ENCODE measurements around the gene PTBP2.
A peak's percentile ranks its signal among the peaks of the same experiment; 100 is the strongest.
"Not testable (repeated sequence)": the region's sequence is repeated elsewhere in the genome, so short reads cannot be mapped to it uniquely, and the experiment has no call there.

The PTBP2 gene

DNA sequence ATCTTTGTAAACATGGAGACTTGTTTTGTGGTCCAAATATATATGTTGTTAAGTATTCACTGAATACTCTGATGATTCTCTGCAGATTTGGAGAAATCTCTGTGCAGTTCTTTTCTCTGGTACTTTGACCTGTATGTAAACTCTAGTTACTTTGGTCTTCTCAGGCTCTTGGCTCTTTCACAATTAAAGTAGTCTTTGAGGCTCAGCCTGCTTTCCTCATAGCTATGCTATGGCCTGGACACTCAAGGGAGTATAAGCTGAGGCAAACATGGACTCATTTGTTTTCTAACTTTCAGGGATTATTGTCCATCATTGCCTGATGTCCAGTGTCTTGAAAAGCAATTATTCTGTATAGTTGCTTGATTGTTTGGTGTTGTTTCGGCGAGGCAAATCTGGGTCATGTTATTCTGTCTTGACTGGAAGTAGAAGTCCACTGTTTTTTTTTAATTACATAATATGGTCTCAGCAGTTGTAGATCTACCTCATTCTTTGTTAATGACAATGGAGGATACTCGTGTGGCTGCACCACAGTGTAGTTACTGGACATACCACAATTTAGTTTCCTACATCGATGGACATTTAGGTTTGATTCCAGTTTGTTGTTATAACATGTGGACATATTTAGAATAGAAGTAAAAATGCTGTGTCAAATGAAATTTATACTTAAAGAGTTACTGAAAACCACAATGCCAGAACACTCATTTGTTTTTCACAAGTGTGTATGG is 9.2 kb downstream of the PTBP2 start:
- no peak for DNase-seq

DNA sequence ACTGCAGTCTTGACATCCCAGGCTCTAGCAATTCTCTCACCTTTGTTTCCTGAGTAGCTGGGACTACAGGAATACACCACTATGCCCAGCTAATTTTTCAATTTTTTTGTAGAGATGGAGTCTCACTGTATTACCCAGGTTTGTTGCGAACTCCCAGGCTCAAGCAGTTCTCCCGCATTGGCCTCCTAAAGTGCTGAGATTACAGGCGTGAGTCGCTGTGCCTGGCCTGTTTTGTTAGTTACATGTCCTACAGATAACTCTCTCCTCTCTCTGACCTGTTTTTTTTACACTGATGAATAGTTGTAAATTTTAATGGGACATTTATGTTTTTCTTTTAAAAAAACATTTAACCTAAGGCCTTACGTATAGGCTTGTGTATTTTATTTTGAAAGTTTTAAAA is 19.8 kb downstream of the PTBP2 start:
- no peak for DNase-seq

DNA sequence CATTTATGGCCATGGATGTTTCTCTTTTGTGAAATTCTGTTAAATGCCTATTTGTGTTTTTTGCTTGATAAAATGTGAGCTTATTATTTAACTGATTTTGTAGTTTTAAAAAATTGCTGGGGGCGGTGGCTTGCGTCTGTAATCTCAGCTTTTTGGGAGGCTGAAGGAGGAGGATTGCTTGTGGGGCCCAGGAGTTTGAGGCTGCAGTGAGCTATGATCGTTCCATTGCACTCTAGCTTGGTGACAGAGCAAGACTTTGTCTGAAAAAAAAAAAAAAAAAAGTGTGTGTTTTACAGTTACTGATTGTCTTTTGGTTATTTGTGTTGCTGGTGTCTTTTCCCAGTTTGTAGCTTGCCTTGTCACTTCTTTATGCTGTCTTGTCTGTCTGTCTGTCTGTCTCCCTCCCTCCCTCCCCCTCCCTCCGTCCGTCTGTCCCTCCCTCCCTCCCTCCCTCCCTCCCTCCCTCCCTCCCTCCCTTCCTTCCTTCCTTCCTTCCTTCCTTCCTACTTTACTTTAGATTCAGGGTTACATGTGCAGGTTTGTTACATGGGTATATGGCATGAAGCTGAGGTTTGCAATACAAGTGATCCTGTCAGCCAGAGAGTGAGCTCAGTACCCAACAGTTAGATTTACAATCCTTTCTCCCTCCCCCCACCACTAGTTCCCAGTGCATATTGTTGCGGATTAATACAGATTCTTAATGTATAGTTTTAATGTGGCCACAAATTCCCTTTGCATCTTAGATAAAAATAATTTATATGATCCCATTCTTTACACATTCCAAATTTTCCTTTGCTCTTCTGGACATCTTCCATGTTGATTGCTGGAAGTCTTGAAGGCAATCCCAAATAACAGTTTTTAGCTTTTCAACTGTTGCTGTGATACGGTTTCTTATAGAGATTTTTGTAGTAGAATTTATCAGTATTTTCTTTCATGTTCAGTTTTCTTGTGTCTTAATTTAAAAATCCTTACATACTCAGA is 25.1 kb downstream of the PTBP2 start:
- DNase-seq: no peak

DNA sequence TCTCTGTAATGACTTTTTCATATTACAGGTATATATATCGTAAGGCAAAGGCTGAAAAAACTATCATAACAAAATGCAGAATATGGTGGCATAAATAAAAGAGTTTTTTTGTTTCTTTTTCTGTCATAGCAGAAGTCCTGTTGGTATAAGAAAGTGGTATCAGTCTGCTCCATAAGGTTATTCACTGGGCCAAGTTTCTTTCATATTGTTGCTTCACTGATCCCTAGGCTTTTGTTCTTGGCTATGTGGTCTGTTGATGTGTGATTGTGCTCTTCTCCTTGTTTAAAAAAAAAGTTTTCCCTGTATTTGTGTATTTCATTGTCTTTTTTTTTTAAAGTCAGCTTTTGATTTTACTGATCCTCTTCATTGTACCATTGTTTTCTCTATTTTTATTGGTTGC is 26.0 kb downstream of the PTBP2 start:
- no peak for DNase-seq

DNA sequence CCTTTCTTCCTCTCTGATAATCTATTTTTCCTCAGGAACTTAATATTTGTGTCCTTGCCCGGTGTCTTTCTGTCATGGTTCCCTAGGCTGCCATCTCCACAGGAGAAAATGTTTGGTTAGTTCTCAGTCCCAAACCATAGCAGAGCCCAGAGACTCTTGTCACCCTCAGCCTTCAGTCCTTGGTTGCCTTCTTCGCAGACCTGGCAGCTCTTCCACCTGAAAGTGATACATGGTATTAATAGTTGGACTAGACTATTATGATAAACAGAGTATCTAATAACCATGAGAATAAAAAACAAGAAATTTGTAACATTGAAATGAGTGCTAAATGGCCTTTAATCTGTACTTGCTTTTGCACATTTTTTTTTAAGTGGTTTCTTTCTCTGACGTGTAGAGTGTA is 26.5 kb downstream of the PTBP2 start:
- DNase-seq: no peak

DNA sequence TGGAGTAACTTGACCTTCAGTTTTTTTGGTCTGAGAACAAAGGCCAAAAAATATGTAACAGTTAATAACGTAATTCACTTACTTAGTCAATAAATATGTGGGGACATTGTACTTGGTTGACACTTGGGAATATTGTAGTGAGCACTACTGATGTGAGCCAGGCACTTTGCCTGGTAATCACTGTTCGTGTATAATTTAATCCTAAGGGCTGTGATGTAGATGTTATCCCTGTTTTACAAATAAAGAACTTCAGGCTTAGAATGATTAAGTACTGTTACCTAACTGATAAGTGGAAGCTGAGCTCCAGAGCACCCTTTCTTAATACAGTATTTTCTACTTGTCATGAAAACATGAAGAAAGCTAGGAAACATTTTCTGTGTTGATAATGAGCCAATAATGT is 28.0 kb downstream of the PTBP2 start:
- DNase-seq: no peak

DNA sequence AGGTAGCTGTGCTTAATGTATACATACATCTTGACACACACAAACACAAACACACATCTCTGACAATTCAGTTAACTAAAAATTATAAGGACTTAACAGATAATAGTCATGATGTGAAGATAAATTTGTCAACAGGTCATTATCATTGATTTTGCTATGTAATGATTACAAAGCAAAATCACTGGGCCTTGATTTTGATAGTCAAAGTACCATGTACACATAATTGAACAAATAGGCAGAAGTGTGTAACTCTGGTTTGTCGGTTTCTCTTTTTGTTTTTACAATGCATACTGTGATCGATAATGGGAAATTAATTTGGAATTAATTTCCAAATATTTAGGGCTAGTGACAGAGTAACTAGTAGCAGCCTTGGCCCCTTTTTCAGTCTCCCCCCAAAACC is 30.8 kb downstream of the PTBP2 start:
- DNase-seq: no peak

DNA sequence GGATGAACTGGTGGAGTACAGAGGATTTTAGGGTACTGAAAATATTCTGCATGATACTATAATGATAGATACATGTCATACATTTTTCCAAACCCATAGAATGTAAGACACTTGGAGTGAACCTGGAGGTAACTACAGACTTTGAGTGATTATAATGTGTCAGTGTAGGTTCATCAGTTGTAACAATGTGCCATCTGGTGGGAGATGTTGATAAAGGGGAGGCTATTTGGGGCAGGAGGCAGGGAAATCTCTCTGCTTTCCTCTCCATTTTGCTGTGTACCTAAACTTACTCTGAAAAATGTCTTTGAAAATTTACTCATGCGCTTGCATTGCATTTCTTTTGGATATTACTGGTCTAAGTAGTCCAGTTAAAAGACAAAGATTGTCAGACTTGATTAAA is 35.2 kb downstream of the PTBP2 start:
- DNase-seq: no peak

DNA sequence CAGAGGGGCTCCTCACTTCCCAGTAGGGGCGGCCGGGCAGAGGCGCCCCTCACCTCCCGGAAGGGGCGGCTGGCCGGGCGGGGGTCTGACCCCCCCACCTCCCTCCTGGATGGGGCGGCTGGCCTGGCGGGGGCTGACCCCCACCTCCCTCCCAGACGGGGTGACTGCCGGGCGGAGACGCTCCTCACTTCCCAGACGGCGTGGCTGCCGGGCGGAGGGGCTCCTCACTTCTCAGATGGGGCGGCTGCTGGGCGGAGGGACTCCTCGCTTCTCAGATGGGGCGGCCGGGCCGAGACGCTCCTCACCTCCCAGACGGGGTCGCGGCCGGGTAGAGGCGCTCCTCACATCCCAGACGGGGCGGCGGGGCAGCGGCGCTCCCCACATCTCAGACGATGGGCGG is 41.0 kb downstream of the PTBP2 start:
- DNase-seq: not testable (repeated sequence)

DNA sequence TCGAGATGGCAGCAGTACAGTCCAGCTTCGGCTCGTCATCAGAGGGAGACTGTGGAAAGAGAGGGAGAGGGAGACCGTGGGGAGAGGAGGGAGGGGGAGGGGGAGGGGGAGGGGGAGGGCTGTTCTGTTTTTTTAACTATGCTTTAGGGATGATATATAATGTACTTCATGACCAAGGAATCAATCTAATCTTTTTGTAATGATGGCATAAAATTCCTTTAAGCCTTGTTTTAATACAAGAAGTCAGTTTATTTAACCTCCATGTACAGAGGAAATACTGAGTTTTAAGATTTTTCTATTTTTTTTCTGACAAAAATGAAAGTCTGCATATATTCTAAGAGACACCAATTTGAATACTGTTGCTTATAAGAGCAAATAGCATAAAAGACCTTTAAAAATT is 41.9 kb downstream of the PTBP2 start:
- DNase-seq: no peak

DNA sequence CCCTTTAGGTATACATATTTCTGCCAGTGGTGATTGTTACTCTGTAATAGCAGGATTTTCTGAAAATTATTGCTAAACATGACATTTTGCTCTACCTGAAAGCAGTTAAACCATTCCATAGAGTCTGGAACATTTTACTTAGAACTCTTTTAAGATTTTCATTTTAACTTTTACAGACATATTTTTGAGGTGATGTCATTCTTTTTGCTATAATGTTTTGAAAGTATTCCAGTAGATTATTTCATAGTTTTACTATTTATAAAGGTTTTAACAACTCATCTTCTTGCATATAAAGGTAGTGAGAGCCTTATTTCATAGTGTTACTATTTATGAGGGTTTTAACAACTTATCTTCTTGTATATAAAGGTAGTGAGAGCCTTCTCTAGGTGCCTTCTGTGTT is 42.9 kb downstream of the PTBP2 start:
- no peak for DNase-seq

DNA sequence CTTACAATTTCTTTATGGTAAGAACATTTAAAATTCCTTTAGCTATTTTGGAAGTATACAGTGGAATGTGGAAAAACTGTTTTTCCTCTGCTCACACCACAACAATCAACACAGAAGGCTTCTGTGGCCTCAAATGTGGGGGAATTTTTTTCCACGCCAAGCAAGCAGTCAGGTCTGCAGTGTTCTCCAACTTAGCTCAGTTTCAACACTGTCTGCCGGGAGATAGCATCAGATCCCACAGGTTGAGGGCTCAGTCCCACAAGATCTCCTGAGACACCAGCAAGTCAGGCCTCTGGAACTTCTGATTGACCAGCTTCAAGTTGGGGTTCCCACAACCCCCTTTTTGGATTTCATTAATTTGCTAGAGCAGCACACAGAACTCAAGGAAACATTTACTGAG is 50.3 kb downstream of the PTBP2 start:
- DNase-seq: no peak

DNA sequence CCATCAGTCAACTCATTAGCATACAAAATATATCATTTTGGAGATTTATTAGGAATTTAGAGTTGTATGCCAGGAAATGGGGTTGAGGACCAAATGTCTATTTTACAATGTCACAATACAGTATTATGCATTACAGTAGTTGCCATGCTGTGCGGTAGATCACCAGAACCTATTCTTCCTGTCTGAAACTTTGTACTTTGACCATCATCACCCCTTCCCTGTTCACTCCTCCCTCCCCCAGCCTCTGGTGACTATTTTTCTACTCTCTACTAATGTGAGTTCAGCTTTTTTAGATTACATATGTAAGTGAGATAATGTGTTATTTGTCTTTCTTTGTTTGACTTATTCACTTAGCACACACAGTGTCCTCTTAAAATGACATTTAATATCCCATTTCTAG is 50.8 kb downstream of the PTBP2 start:
- no peak for DNase-seq

DNA sequence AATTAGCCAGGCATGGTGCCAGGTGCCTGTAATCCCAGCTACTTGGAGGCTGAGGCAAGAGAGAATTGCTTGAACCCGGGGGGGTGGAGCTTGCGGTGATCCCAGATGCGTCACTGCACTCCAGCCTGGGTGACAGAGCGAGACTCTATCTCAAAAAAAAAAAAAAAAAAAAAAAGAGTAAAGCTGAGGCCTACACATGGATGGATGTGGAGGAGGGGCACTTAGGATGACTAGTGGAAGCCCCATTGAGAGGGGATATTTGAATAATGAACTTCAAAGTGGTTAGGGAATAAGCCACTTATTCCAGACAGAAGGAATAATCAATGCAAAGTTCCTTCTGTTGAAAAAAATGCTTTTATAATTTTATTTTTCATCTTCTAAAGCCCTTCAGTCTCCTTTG is 51.4 kb downstream of the PTBP2 start:
- DNase-seq: no peak

DNA sequence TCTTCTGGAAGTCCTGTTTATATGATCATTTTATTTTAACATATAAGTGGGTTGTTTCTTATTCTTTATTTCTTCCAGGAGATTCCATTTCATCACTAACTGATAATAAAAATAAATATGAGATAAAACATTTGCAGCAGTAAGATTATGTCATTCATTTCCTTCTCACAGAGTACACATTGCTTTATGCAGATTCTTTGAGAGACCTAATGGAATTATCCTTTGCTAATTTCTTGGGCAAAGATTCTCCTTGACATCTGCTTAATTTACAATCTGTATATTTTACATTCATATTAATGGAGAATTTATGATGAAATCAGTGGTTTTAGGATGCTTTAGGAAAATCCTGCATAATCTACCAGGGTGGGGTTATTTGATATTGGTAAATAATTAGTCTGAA is 60.6 kb downstream of the PTBP2 start:
- no peak for DNase-seq

DNA sequence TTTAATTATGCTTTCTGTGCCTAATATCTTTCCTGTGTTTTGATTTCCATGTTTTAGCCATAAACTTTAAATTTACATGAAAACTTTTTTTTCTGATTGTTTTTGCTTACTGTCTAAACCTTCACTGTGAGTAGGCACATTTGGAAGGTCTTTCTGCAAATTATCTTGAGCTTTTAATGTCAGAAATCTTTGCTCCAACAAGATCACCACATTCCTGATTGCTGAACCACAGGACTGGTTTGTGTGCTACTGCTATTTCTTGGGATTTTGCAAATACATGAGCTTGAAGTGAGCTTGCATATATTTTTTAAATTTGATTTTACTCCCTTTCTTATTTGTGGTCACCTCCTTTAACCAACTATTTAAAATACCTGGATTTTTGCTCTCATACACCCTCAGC is 61.3 kb downstream of the PTBP2 start:
- no peak for DNase-seq

DNA sequence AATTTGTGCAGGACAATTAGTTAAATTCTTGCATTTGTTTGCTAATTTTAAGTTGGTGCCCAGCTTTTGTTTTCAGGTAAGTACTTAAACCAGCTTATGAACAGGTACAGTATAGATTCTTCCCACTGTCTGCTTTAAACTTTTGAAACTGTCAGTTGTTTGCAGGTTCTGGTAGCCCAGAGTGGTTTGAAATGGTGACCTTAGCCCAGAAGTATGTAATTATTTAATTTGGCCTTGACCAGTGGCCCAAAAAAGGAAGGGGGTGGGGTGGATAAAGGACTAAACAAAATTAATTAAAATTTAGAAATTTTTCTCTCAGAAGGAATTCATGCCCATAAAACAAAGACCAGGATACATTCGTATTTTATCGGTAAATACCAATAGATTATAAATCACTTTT is 69.0 kb downstream of the PTBP2 start:
- DNase-seq: no peak

DNA sequence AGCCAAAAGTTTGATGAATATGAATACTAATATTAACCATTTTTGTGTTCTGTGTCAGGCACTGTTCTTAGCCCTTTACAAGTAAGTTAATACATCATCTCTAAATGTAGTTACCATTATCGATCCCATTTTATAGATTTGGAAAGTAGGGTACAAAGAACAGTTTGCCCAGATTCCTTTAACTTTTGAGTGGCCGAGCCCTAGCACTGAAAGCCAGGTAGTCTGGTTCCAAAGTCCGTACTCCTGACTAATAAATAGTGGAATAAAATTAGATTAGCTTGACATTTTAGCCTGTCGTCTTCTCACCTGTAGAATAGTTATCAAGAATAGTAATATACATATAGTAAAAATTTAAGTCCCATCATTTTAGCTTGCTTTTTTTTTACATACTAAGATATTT is 70.6 kb downstream of the PTBP2 start:
- no peak for DNase-seq

DNA sequence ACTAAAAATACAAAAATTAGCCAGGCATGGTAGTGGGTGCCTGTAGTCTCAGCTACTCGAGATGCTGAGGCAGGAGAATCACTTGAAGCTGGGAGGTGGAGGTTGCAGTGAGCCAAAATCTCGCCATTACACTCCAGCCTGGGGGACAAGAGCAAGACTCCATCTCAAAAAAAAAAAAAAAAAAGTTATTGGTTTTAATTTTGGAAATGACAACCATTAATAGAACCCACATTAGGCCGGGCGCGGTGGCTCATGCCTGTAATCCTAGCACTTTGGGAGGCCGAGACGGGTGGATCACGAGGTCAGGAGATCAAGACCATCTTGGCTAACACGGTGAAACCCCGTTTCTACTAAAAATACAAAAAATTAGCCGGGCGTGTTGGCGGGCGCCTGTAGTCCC is 80.1 kb downstream of the PTBP2 start:
- DNase-seq: not testable (repeated sequence)

DNA sequence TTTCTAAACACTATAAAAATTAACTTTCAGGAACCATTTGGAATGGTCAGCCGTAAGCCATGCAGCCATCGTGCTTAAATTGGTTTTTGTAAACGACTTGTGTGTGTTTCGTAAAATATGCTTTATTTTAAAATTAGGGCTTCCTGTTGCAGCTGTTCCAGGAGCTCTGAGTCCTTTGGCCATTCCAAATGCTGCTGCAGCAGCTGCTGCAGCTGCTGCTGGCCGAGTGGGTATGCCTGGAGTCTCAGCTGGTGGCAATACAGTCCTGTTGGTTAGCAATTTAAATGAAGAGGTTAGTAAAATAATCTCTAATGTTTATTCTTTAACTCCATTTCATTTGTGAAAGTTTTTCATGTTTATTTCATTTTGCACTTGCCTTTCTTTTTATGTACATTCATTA is 83.1 kb downstream of the PTBP2 start:
- peak; percentile 29 for DNase-seq

DNA sequence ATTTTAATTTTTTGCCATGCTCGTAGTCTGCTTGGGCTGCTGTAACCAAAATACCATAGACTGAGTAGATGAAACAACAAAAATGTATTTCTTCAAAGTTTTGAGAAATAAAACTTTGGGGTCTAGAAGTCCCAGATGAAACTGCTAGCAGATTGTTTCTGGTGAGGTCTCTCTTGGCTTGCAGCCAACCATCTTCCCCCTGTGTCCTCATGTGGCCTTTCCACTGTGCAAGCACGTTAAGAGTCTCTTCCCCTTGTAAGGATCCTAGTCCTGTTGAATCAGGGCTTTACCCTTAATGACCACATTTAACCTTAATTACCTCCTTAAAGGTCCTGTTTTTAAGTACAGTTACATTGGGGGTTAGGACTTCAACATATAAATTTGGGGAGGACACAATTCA is 86.6 kb downstream of the PTBP2 start:
- DNase-seq: no peak

DNA sequence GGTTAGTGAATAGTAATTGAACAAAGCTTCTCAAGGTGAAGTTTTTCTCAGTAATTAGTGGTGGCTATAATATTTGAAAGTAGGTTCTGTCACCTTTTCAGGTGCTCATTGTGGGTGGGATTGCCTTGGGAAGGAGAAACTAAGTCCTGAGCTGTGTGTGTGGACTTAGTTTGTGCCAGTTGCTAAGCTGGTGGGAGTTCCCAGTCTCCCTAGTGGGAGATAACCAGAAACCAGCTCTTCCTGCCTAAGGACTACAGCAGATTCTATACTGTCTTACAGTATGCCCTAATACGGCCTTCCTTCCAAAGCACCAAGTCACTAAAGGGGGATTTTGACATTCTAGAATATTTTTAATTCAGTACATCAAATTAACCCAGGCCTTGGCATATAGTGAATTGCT is 94.3 kb downstream of the PTBP2 start:
- no peak for DNase-seq

DNA sequence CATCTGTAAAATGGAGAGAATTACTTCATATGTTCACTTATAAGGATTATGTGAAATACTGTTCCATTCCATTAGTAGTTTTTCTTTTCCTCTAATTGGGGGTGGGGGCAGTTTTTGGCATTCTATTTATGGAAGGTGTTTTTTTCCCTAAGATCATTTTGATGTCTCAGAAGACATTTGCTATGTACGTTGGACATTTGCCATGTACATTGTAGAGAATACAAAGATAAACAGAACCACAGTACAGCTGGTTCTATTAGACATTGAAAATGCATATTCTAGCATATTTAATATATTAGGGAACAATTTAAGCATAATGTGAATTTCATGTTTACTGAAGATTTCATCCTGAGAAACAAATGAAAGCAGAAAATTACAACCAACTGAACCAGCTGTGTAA is 98.5 kb downstream of the PTBP2 start:
- no peak for DNase-seq

DNA sequence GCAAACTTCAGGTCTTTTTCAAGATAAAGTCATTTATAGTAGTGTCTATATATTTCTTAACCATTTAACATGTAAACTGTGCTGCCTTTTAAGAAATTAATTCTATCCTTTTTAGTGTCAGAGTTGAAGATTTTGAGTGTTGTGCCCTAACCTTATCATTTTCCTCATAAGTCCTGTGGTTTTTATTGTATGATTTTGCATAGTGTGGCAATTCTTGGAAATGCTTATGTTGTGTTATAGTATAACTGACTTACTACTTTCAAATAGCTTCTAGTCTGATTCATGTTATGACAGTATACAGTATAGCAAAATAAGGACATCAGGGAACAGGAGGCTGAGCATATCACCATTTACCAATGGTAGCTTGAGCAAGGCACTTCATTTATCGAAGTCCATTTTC is 99.1 kb downstream of the PTBP2 start:
- no peak for DNase-seq

Data from NCI-H526 treated with DMSO at 0.1 percent for 48 hours (cell line).